ENCODE measurements around the gene PROB1. TPM values are rescaled to one million over a fixed set of nuclear protein-coding genes. Genes with fewer than 3 reads are reported as not detected.

Gene PROB1
- total RNA-seq, 1 experiment from 2014 or later: 0.82 TPM

DNA sequence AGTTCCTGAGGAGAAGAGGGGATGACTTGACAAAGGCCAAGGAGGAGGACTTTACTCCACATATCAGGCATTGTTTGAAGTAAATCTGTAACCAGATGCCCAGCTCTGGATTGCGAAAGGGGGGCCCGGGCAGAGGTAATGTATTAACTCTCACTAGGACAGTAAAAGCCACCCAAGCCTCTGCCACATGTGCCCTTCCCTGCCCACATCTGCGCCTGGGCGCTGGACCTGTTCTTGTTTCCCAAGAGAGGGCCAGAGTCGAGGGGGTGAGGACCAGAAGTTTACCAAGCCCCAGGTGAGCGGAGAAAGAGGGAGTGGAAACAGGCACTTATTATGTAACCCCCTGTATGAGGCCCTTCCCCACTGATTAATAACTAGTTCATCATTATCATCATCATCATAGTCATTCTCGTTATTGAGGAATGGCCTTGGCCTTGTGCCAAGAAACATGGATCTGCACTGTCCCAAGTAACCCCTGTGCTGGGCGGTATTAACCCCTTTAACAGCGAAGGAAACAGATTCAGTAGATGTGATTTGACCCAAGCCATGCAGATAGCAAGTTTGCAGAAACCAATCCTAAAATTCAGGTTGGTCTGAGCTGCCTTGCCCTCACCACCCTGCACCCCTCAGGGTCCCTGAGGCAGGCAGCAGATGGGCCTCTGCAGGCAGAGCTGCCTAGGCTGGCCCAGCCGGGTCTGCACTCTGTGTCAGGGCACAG is 11.5 kb downstream of the PROB1 start, which contains the start of gene SLC23A1:
SLC23A1 (minus strand) TSS at position 23 of the 718 bp plus-strand sequence. CDS start 44 bp downstream, outside the sequence.
- Histone ChIP-seq H3K4me3 (ENCODE audit: low read depth, low read length, poor library complexity, severe bottlenecking) (no peak within 1 kb of the TSS), H3K36me3 (ENCODE audit: insufficient read depth, low read length, poor library complexity, severe bottlenecking) (no peaks in the 10 kb centered on the region), H3K4me1 (ENCODE audit: insufficient read depth, low read length, poor library complexity, severe bottlenecking) (peaks cover 10% of the 10 kb centered on the region), H3K9me3 (ENCODE audit: low read depth, low read length, poor library complexity, severe bottlenecking) (no peaks in the 10 kb centered on the region), H3K27ac (ENCODE audit: low read depth, low read length, poor library complexity, severe bottlenecking) (no peak within 1 kb of the TSS), H3K27me3 (replicated peaks; ENCODE audit: insufficient read depth, low read depth, low read length, poor library complexity) (no peaks in the 10 kb centered on the region)
- intact Hi-C loops (cut with micrococcal nuclease; ENCODE audit: unreplicated experiment): no loop called here
- TF ChIP-seq EZH2 (IDR thresholded peaks at IDR 0.05; ENCODE audit: borderline replicate concordance, low read depth, low read length, poor library complexity, severe bottlenecking): no peak
- TF ChIP-seq, protein P1, sequence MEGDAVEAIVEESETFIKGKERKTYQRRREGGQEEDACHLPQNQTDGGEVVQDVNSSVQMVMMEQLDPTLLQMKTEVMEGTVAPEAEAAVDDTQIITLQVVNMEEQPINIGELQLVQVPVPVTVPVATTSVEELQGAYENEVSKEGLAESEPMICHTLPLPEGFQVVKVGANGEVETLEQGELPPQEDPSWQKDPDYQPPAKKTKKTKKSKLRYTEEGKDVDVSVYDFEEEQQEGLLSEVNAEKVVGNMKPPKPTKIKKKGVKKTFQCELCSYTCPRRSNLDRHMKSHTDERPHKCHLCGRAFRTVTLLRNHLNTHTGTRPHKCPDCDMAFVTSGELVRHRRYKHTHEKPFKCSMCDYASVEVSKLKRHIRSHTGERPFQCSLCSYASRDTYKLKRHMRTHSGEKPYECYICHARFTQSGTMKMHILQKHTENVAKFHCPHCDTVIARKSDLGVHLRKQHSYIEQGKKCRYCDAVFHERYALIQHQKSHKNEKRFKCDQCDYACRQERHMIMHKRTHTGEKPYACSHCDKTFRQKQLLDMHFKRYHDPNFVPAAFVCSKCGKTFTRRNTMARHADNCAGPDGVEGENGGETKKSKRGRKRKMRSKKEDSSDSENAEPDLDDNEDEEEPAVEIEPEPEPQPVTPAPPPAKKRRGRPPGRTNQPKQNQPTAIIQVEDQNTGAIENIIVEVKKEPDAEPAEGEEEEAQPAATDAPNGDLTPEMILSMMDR (conservative IDR thresholded peaks at IDR 0.05; ENCODE audit: low read depth, low read length): no peak
- no peak for DNase-seq (ENCODE audit: low spot score)
- ChIA-PET CTCF (no interaction called here), POLR2A (ENCODE audit: low non-redundant PET) (interaction anchor here (0.6 kb wide), 1 partner anchor 430 kb away, joined by 5 read pairs; no protein-coding TSS in a partner anchor)
- BruUV-seq (replicated peaks): no TSS peak

DNA sequence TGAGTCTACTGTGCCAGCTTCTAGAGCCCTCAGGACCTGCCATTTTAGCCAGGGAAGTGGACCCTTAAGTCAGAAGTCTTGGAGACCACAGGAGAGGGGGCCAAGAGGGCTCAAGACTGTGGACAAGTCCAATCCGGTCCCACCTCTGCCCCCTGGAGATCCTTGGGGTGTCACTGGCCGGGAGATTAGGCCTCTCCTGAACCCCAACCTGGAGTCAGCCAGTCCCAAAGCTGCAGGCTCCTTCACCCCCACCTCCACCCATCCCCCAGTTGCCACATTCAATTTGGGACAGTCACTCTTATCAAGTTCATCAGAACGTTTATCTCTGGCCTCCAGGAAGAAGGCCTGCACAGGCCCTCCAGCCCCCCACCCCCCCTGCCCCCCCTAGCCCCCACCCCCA is 12.1 kb downstream of the PROB1 start:
- Histone ChIP-seq H3K9me3 (ENCODE audit: low read depth, low read length, poor library complexity, severe bottlenecking) (no peaks in the 10 kb centered on the region), H3K27ac (ENCODE audit: low read depth, low read length, poor library complexity, severe bottlenecking) (no peak overlapping the region), H3K4me1 (ENCODE audit: insufficient read depth, low read length, poor library complexity, severe bottlenecking) (peaks cover 4% of the 10 kb centered on the region), H3K4me3 (ENCODE audit: low read depth, low read length, poor library complexity, severe bottlenecking) (no peak overlapping the region), H3K36me3 (ENCODE audit: insufficient read depth, low read length, poor library complexity, severe bottlenecking) (no peaks in the 10 kb centered on the region), H3K27me3 (replicated peaks; ENCODE audit: insufficient read depth, low read depth, low read length, poor library complexity) (no peaks in the 10 kb centered on the region)
- DNase-seq (ENCODE audit: low spot score): no peak
- ChIA-PET POLR2A (ENCODE audit: low non-redundant PET) (no interaction called here), CTCF (no interaction called here)
- no TSS peak for BruUV-seq (replicated peaks)
- no peak for TF ChIP-seq EZH2 (IDR thresholded peaks at IDR 0.05; ENCODE audit: borderline replicate concordance, low read depth, low read length, poor library complexity, severe bottlenecking)
- TF ChIP-seq, protein P1 (conservative IDR thresholded peaks at IDR 0.05; ENCODE audit: low read depth, low read length): no peak
- intact Hi-C loops (cut with micrococcal nuclease; ENCODE audit: unreplicated experiment): no loop called here

DNA sequence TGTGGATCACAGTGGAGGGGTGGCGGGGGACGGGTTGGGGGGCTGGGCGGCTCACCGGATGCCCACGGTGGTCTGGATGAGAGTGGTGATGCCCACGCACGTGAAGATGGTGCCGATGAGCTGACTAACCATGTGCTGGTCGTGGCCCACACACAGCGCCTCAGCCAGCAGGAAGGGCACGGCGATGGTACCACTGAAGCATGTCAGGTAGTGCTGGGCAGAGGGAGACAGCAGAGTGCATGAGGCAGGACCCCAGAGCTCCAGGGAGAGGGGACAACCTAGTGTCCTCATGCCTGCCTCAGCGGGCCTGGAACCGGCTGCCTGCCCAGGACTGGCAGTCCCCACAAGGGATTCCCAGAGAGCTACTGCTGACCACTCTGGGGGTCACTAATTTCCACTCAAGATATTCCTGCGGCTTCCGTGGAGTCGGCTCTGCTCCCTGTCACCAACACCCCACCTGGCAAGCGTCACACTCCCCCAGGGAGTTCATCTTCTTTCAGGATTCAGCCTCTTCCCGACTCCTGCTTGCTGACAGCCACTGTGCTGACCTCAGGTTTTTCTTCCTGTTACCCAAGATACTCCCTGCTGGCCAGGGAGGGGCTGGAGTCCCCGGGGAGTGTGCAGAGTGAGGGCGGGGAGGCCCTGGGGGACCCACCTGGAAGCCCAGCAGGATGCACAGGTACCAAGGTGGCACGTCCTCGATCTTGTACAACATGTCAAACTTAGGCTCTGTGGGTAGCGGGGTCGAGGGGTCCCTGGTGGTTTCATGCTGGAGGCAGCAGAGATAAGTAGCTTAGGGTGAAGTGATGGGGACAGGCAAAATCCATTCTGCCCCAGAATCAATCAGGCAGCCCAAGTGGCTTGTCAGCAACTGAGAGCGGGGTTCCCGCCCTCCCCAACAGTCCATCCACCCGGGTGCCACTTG is 12.8 kb downstream of the PROB1 start:
- Histone ChIP-seq H3K4me3 (ENCODE audit: low read depth, low read length, poor library complexity, severe bottlenecking) (no peak overlapping the region), H3K27me3 (replicated peaks; ENCODE audit: insufficient read depth, low read depth, low read length, poor library complexity) (no peaks in the 10 kb centered on the region), H3K9me3 (ENCODE audit: low read depth, low read length, poor library complexity, severe bottlenecking) (no peaks in the 10 kb centered on the region), H3K36me3 (ENCODE audit: insufficient read depth, low read length, poor library complexity, severe bottlenecking) (no peaks in the 10 kb centered on the region), H3K4me1 (ENCODE audit: insufficient read depth, low read length, poor library complexity, severe bottlenecking) (no peaks in the 10 kb centered on the region), H3K27ac (ENCODE audit: low read depth, low read length, poor library complexity, severe bottlenecking) (no peak overlapping the region)
- ChIA-PET CTCF (no interaction called here), POLR2A (ENCODE audit: low non-redundant PET) (no interaction called here)
- intact Hi-C loops (cut with micrococcal nuclease; ENCODE audit: unreplicated experiment): no loop called here
- BruUV-seq (replicated peaks): no TSS peak
- no peak for TF ChIP-seq EZH2 (IDR thresholded peaks at IDR 0.05; ENCODE audit: borderline replicate concordance, low read depth, low read length, poor library complexity, severe bottlenecking)
- TF ChIP-seq, protein P1 (conservative IDR thresholded peaks at IDR 0.05; ENCODE audit: low read depth, low read length): no peak
- no peak for DNase-seq (ENCODE audit: low spot score)
